MCF 10A (cell line): ENCODE results near the gene LRMDA. TPM values are rescaled to one million over a fixed set of nuclear protein-coding genes. Genes with fewer than 3 reads are reported as not detected.

Source experiments
- BruUV-seq: library from RNA; stranded (reverse); fragments of 400-500 nt; replicated peaks from 2 replicates; lab custom pipeline; 2021; lab: Mats Ljungman, UMichigan
- CTCF ChIA-PET: fragments of 300-600 bp; sonication (Branson Sonifier 250); formaldehyde crosslinking; extraction: SDS; loops from one replicate; lab custom pipeline; 2021; ENCODE audit warnings: antibody characterized with exemption, inconsistent platforms; lab: Yijun Ruan, JAX
- POLR2A ChIA-PET: fragments of 300-600, 350-650 bp; sonication (Branson Sonifier 250); formaldehyde crosslinking; extraction: SDS; loops from one replicate; lab custom pipeline; 2020; ENCODE audit warnings: antibody characterized with exemption, inconsistent platforms; lab: Yijun Ruan, JAX
- DNase-seq: peaks from one replicate; pipeline ENCODE4 v3.0.0-alpha.2; 2018; ENCODE audit not compliant: unreplicated experiment
- H3K27ac Mint-ChIP-seq: one replicate; pipeline ENCODE4 v1.8.0; 2022; ENCODE audit warnings: mild to moderate bottlenecking, low read depth, mixed read lengths; ENCODE audit not compliant: unreplicated experiment
- H3K27me3 Mint-ChIP-seq: one replicate; pipeline ENCODE4 v1.8.0; 2022; ENCODE audit warnings: mixed read lengths; ENCODE audit not compliant: insufficient read depth, unreplicated experiment
- H3K36me3 Mint-ChIP-seq: one replicate; pipeline ENCODE4 v1.8.0; 2022; ENCODE audit warnings: mild to moderate bottlenecking, moderate library complexity, mixed read lengths; ENCODE audit not compliant: insufficient read depth, unreplicated experiment
- H3K4me1 Mint-ChIP-seq: one replicate; pipeline ENCODE4 v1.8.0; 2022; ENCODE audit warnings: mixed read lengths; ENCODE audit not compliant: insufficient read depth, unreplicated experiment
- H3K4me3 Mint-ChIP-seq: one replicate; pipeline ENCODE4 v1.8.0; 2022; ENCODE audit warnings: mild to moderate bottlenecking, moderate library complexity, mixed read lengths; ENCODE audit not compliant: unreplicated experiment
- H3K9me3 Mint-ChIP-seq: one replicate; pipeline ENCODE4 v1.8.0; 2022; ENCODE audit warnings: mixed read lengths; ENCODE audit not compliant: unreplicated experiment
- CTCF ChIP-seq: fragments of 200-600 bp; IDR thresholded peaks from one replicate; pipeline ENCODE4 v1.8.0; 2022; ENCODE audit warnings: antibody characterized with exemption, mild to moderate bottlenecking; ENCODE audit not compliant: unreplicated experiment
- intact Hi-C: fragments of 100-400 bp; cut with micrococcal nuclease; formaldehyde crosslinking; loops from 2 replicates; pipeline ENCODE4 v1.14.1; 2022
- total RNA-seq: library from RNA; stranded (reverse); gene quantifications from 2 replicates; pipeline ENCODE4 v1.2.3, GENCODE V29; 2022

The LRMDA gene
- total RNA-seq, 1 experiment from 2014 or later, result not detected

GRCh38 chr10:76287856-76288255 lies 856.4 kb downstream of the LRMDA start:
- no peaks in the 10 kb centered on the region for H3K27me3 Mint-ChIP-seq

GRCh38 chr10:76291175-76291574 lies 859.8 kb downstream of the LRMDA start:
- no TSS peak for BruUV-seq
- DNase-seq, result no peak
- H3K4me1 Mint-ChIP-seq, result peaks cover 4% of the 10 kb centered on the region

More at GRCh38 chr10:76287856-76288255, 856.4 kb downstream of the LRMDA start:
- DNase-seq, result no peak
- Mint-ChIP-seq H3K4me3 (no peak overlapping the region), H3K9me3 (peaks cover 7% of the 10 kb centered on the region), H3K27ac (no peak overlapping the region), H3K36me3 (no peaks in the 10 kb centered on the region), H3K4me1 (peaks cover 4% of the 10 kb centered on the region)
- POLR2A ChIA-PET, result interaction anchor here (1.2 kb wide), 1 partner anchor 15 kb away, joined by 4 read pairs; no protein-coding TSS in a partner anchor
- CTCF ChIA-PET, result no interaction called here
- TF ChIP-seq CTCF, result no peak
- BruUV-seq, result no TSS peak
- intact Hi-C loops, result no loop called here

GRCh38 chr10:76291885-76292284 lies 860.5 kb downstream of the LRMDA start:
- Mint-ChIP-seq H3K27ac (no peak overlapping the region), H3K4me1 (peaks cover 4% of the 10 kb centered on the region), H3K4me3 (no peak overlapping the region), H3K36me3 (no peaks in the 10 kb centered on the region), H3K27me3 (no peaks in the 10 kb centered on the region), H3K9me3 (no peaks in the 10 kb centered on the region)
- no TSS peak for BruUV-seq
- intact Hi-C loops, result no loop called here
- DNase-seq, result no peak
- ChIA-PET POLR2A (no interaction called here), CTCF (no interaction called here)
- no peak for TF ChIP-seq CTCF

More at GRCh38 chr10:76291175-76291574, 859.8 kb downstream of the LRMDA start:
- no peaks in the 10 kb centered on the region for H3K27me3 Mint-ChIP-seq
- no peak for TF ChIP-seq CTCF
- no peaks in the 10 kb centered on the region for H3K9me3 Mint-ChIP-seq
- POLR2A ChIA-PET, result interaction anchor here (0.7 kb wide), 1 partner anchor 177 kb away, joined by 3 read pairs; no protein-coding TSS in a partner anchor
- CTCF ChIA-PET, result no interaction called here
- H3K27ac Mint-ChIP-seq, result no peak overlapping the region
- no peak overlapping the region for H3K4me3 Mint-ChIP-seq
- intact Hi-C loops, result no loop called here
- H3K36me3 Mint-ChIP-seq, result no peaks in the 10 kb centered on the region

- no peak overlapping the region for H3K4me3 Mint-ChIP-seq
- no peaks in the 10 kb centered on the region for H3K27me3 Mint-ChIP-seq
- TF ChIP-seq CTCF, result no peak
- no peaks in the 10 kb centered on the region for H3K4me1 Mint-ChIP-seq
- ChIA-PET POLR2A (no interaction called here), CTCF (no interaction called here)
- BruUV-seq, result no TSS peak
- H3K9me3 Mint-ChIP-seq, result no peaks in the 10 kb centered on the region
- intact Hi-C loops, result no loop called here
- H3K36me3 Mint-ChIP-seq, result no peaks in the 10 kb centered on the region
- no peak for DNase-seq
- no peak overlapping the region for H3K27ac Mint-ChIP-seq
These were observed 865.5 kb downstream of the LRMDA start for GRCh38 chr10:76296957-76297356.
